Right lobe of liver (tissue), 6 donors: ENCODE measurements around the gene TMEM98. TPM values are rescaled to one million over a fixed set of nuclear protein-coding genes. Genes with fewer than 3 reads are reported as not detected.

Experiments used
- ATAC-seq, 4 donors: fragments of 200-7000 bp; cut with Tn5 transposase; one replicate each; pipeline ENCODE4 v1.9.1; 2020; ENCODE audit warnings: mild to moderate bottlenecking in 4 of 4, moderate library complexity in 4 of 4
- DNase-seq, 3 donors: peaks; one replicate each; pipeline ENCODE4 v3.0.0-alpha.2; 2020
- H3K27ac ChIP-seq, 3 donors: fragments of 200-600 bp; one replicate each; pipeline ENCODE4 v1.8.0; 2022
- H3K27me3 ChIP-seq, 2 donors: fragments of 200-600 bp; one replicate each; pipeline ENCODE4 v1.8.0; 2022
- H3K36me3 ChIP-seq, 4 donors: fragments of 200-600 bp; sonication (generic) in 1 of 4; one replicate each; pipeline versions ENCODE4 v1.5.1 to v1.8.0; 2017 to 2022; ENCODE audit warnings: control low read depth in 1 of 4
- H3K4me1 ChIP-seq, 4 donors: fragments of 200-600 bp; sonication (generic) in 1 of 4; one replicate each; pipeline versions ENCODE4 v1.5.1 to v1.8.0; 2017 to 2022; ENCODE audit warnings: control low read depth in 1 of 4
- H3K4me3 ChIP-seq, 3 donors: fragments of 200-600 bp; one replicate each; pipeline ENCODE4 v1.8.0; 2022
- H3K9me3 ChIP-seq, 4 donors: fragments of 200-600 bp; sonication (generic) in 1 of 4; one replicate each; pipeline versions ENCODE4 v1.5.1 to v1.8.0; 2017 to 2022; ENCODE audit warnings: control low read depth in 1 of 4
- CTCF ChIP-seq, 4 donors: fragments of 200-600 bp in 3 of 4; fragments of 450-650 bp in 1 of 4; IDR thresholded peaks; one replicate each; pipeline versions ENCODE4 v1.5.1 to v1.8.0; 2016 to 2022; ENCODE audit warnings: antibody characterized with exemption in 4 of 4, mild to moderate bottlenecking in 2 of 4
- POLR2A ChIP-seq: fragments of 450-650 bp; IDR thresholded peaks from one replicate; pipeline ENCODE4 v1.6.1; 2017; ENCODE audit warnings: antibody characterized with exemption, mild to moderate bottlenecking
- WGBS: methylation state at CpG from one replicate; pipeline ENCODE4 v1.1.6; 2018; ENCODE audit warnings: low coverage, low lambda C conversion rate; ENCODE audit not compliant: insufficient coverage; ENCODE audit errors: missing lambda C conversion rate; 5-methylcytosine and 5-hydroxymethylcytosine counted together
- intact Hi-C, 2 donors: fragments of 100-400 bp; cut with DNase I; formaldehyde crosslinking; loops; one replicate each; pipeline versions ENCODE4 v1.11.2 to v1.14.1; 2022
- total RNA-seq, 6 experiments: library from RNA; depleted of rRNA in 2 of 6; stranded (reverse); fragments of >200 nt in 2 of 6; fragmentation: NEBNext Ultra II Directional in 3 of 6; extraction: Animal tissue kit (Norgen Biotek cat#: 25700) in 3 of 6; gene quantifications; one replicate each; pipeline versions ENCODE4 v1.1.0 to v1.2.4, GENCODE V29; 2016 to 2023
- donor health status: DM: no; HTN: yes; CAD: no.
- donor health status: DM: no; HTN: no; CAD: no.
- donor health status: DM: no; HTN: no; CAD: no.
- donor health status: DM: no; HTN: yes; CAD: no.
- donor health status: DM: no; HTN: yes; CAD: no.

TMEM98 gene
- total RNA-seq, 6 experiments from 2014 or later, result 7.8 to 31.5 (median 19.2) TPM

GRCh38 chr17:32953045-32953444 is 25.1 kb downstream of the TMEM98 start:
- no peaks in the 10 kb centered on the region for H3K36me3 ChIP-seq
- H3K4me3 ChIP-seq, result no peak overlapping the region
- H3K27me3 ChIP-seq, result no peaks in the 10 kb centered on the region
- ATAC-seq (no peak), DNase-seq (no peak)
- intact Hi-C loops, result no loop called here
- H3K4me1 ChIP-seq, result peaks cover 0 to 12% (median 5%) of the 10 kb centered on the region in 4 donors
- H3K9me3 ChIP-seq, result no peaks in the 10 kb centered on the region
- no peak overlapping the region for H3K27ac ChIP-seq
- no peak for TF ChIP-seq CTCF (IDR thresholded peaks at IDR 0.05)
- TF ChIP-seq POLR2A, result no peak

GRCh38 chr17:32953857-32954256 is 25.9 kb downstream of the TMEM98 start:
- WGBS, result 84% methylated on average over 2 of the region's 2 CpGs
- H3K27me3 ChIP-seq, result no peaks in the 10 kb centered on the region
- H3K9me3 ChIP-seq, result no peaks in the 10 kb centered on the region
- ATAC-seq (no peak), DNase-seq (no peak)
- intact Hi-C loops, result no loop called here
- TF ChIP-seq POLR2A (no peak), CTCF (IDR thresholded peaks at IDR 0.05) (no peak)
- H3K4me3 ChIP-seq, result no peak overlapping the region
- H3K27ac ChIP-seq, result no peak overlapping the region
- H3K4me1 ChIP-seq, result peaks cover 0 to 12% (median 5%) of the 10 kb centered on the region in 4 donors
- H3K36me3 ChIP-seq, result no peaks in the 10 kb centered on the region

GRCh38 chr17:32954477-32954876 is 26.5 kb downstream of the TMEM98 start:
- no peaks in the 10 kb centered on the region for H3K27me3 ChIP-seq
- no peaks in the 10 kb centered on the region for H3K36me3 ChIP-seq
- H3K9me3 ChIP-seq, result no peaks in the 10 kb centered on the region
- DNase-seq (peak; percentile 35 to 83 (median 75)), ATAC-seq (peak; percentile 82 to 94 (median 90))
- H3K27ac ChIP-seq, result no peak overlapping the region
- intact Hi-C loops, result no loop called here
- WGBS, result 23% methylated on average over 7 of the region's 8 CpGs
- TF ChIP-seq POLR2A, result no peak
- TF ChIP-seq CTCF (IDR thresholded peaks at IDR 0.05), result no peak
- H3K4me3 ChIP-seq, result no peak overlapping the region
- peaks cover 0 to 12% (median 5%) of the 10 kb centered on the region in 4 donors for H3K4me1 ChIP-seq

- H3K36me3 ChIP-seq, result no peaks in the 10 kb centered on the region
- no peaks in the 10 kb centered on the region for H3K27me3 ChIP-seq
- H3K9me3 ChIP-seq, result no peaks in the 10 kb centered on the region
- ATAC-seq, result peak in 1 of 4 donors; percentile 33
- no peak overlapping the region for H3K27ac ChIP-seq
- intact Hi-C loops, result no loop called here
- H3K4me3 ChIP-seq, result no peak overlapping the region
- H3K4me1 ChIP-seq, result peaks cover 0 to 12% (median 5%) of the 10 kb centered on the region in 4 donors
- WGBS, result 73% methylated on average over 1 of the region's 1 CpG
- DNase-seq, result no peak
- TF ChIP-seq CTCF (IDR thresholded peaks at IDR 0.05) (no peak), POLR2A (no peak)
Observed at GRCh38 chr17:32955155-32955554, 27.2 kb downstream of the TMEM98 start.
